HG03469 (cell line): ENCODE data around the gene GPBP1L1.
"Not testable (repeated sequence)": the region's sequence is repeated elsewhere in the genome, so short reads cannot be mapped to it uniquely, and the experiment has no call there.

Experiments
- ATAC-seq: cut with Tn5 transposase; IDR thresholded peaks from one replicate; pipeline ENCODE4 v1.9.1; 2021; ENCODE audit warnings: mild to moderate bottlenecking, moderate library complexity, moderate number of reproducible peaks; ENCODE audit not compliant: unreplicated experiment

The GPBP1L1 gene

GRCh38 chr1:45682942-45683341 is 3.4 kb downstream of the GPBP1L1 start:
- ATAC-seq: no peak

- ATAC-seq: no peak
Observed at GRCh38 chr1:45679123-45679522, 7.2 kb downstream of the GPBP1L1 start.

- ATAC-seq: no peak
Observed at GRCh38 chr1:45678489-45678888, 7.8 kb downstream of the GPBP1L1 start.

DNA sequence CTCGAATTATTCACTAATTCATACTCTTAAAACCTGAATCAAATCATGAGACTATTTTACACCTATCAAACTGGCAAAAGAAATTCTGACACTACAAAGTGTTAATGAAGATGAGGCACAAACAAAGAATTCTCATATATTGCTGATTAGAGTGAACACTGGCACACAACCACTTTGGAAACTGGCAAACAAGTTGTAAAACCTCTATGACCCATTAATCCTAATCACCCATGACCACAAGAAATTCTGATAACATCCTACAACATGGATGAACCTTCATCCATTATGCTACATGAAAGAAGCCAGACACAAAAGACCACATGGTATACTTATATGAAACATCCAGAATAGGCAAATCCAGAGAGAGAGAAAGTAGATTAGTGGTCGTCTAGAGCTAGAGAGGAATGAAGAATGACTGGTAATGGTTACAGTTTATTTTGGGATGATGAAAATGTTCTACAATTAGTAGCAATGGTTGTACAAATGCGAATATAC is 8.5 kb downstream of the GPBP1L1 start:
- no peak for ATAC-seq

GRCh38 chr1:45676553-45676952 is 9.8 kb downstream of the GPBP1L1 start:
- ATAC-seq: not testable (repeated sequence)

DNA sequence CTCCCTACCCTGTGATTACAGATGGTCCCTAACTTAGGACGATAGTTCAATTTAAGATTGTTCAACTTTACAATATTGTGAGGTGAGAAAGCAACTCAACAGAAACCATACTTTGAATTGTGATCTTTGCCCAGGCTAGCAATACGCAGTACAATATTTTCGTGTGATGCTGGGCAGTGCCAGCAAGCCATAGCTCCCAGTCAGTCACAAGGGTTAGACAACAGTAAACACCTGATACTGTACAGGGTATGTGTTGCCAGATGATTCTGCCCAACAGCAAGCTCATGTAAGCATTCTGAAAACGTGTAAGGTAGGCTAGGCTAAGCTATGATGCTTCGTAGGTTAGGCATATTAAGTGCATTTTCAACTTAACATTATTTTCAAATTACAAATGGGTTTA is 11.9 kb downstream of the GPBP1L1 start:
- ATAC-seq: no peak

- no peak for ATAC-seq
Observed at GRCh38 chr1:45673956-45674355, 12.4 kb downstream of the GPBP1L1 start.

GRCh38 chr1:45669859-45670655 is 16.3 kb downstream of the GPBP1L1 start:
- ATAC-seq: no peak

- ATAC-seq: no peak
Observed at GRCh38 chr1:45669379-45669778, 17.0 kb downstream of the GPBP1L1 start.

DNA sequence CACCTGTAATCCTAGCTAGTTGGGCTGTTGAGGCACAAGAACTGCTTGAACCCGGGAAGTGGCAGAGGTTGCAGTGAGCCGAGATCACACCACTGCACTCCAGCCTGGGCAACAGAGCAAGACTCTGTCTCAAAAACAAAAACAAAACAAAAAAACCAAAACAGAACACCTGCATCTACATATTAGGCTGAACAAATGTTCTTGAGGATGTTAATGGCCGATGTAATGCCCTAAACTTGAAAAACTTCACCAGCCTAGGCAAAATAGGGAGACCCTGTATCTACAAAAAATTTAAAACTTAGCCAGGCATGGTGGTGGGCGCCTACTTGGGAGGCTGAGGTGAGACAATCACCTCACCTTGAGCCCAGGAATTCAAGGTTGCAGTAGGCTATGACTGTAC is 17.8 kb downstream of the GPBP1L1 start:
- no peak for ATAC-seq

GRCh38 chr1:45667321-45668111 is 18.8 kb downstream of the GPBP1L1 start:
- no peak for ATAC-seq

- ATAC-seq: no peak
Observed at GRCh38 chr1:45666836-45667235, 19.5 kb downstream of the GPBP1L1 start.

DNA sequence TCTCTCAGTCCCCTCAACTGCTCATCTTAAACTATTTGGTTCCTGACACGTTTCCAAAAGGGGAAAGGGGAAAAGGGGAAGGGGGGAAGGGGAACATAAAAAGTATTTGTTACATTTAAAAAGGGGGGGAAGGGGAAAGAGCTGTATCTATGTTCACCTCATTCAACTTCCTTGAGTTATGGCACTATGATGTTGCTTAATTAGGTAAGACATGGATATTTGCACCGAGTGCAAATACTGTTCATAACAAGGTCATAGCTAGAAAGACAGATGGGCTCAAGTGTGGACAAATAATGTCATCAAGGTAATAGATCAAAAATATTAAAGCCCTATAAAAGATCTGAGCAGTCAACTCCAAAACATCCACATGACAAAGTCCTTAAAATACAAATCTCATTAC is 26.0 kb downstream of the GPBP1L1 start:
- no peak for ATAC-seq

- ATAC-seq: no peak
Observed at GRCh38 chr1:45659222-45659621, 27.1 kb downstream of the GPBP1L1 start.

DNA sequence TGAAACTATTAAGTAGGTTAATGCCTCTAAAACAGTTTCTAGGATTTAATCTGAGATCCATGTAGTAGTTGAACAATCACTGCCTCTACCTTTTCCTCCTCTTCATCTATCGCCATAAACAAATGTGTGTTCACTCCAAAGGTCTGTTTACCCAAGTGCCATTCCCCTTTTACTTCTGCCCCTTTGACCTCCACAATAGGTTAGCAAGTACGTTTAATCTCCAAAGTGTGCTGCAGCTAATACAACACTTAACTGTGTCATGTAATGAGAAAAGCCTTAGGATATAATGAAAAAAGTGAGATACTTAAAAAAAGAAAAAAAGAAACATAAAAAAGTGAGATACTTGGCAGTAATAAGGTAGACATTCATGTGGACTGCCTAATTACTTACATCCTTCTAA is 28.2 kb downstream of the GPBP1L1 start:
- no peak for ATAC-seq

DNA sequence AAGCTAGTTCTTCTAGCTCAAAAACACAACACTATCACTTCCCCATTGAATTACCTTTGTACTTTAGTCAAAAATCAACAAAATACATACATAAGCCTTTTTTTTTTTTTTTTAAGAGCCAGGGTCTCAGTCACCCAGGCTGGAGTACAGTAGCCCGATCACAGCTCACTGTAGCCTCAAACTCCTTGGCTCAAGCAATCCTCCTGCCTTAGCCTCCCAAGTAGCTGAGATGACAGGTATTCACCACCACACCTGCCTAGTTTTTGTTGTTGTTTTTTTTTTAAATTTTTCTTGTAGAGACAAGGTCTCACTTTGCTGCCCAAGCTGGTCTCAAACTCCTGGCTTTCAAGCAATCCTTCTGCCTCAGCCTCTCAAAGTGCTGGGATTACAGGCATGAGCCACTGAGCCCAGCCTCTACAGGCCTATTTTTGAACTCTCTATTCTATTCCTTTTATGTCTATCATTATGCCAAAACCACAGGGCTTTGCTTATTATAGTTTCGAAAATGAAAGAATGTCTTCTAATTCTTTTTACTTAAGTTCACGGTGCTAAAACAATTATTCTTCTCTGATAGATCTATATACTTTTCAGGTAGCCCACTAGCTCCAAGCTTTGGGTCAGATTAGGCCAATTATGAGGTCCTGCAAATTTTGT is 29.6 kb downstream of the GPBP1L1 start:
- ATAC-seq: no peak

DNA sequence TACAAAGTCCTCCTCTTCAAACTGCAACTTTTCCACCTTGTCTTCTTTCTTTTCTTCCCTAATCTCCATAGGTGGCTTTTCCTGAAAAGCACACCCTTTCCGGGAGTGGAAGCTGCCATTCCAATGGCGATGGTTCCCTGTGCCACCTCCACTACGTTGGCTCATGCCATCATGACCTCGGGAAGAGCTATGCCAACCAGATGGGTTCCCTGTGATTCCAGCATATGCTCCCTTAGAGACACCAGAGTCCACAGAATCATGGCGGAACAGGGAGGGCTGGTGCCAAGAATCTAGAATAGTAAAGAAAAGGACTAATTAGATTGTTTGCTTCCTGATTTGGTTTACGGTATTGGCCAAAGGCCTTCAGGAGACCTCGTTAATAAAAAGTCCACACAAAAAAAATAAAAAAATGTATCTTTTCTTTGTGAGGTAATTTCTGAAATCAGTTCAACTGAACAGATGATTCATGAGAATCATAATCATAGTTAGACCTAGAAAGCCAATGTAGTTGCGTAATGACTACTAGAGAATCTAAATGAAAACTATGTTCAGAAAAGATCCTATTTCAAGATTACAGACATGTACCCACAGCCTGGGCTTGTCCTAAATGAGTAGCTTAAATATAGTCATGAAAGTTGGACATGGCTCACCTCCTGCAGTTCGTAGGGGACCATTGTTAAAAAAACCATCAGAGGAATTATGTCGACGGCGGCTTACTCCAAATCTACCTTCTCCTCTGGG is 31.6 kb downstream of the GPBP1L1 start:
- ATAC-seq: no peak

DNA sequence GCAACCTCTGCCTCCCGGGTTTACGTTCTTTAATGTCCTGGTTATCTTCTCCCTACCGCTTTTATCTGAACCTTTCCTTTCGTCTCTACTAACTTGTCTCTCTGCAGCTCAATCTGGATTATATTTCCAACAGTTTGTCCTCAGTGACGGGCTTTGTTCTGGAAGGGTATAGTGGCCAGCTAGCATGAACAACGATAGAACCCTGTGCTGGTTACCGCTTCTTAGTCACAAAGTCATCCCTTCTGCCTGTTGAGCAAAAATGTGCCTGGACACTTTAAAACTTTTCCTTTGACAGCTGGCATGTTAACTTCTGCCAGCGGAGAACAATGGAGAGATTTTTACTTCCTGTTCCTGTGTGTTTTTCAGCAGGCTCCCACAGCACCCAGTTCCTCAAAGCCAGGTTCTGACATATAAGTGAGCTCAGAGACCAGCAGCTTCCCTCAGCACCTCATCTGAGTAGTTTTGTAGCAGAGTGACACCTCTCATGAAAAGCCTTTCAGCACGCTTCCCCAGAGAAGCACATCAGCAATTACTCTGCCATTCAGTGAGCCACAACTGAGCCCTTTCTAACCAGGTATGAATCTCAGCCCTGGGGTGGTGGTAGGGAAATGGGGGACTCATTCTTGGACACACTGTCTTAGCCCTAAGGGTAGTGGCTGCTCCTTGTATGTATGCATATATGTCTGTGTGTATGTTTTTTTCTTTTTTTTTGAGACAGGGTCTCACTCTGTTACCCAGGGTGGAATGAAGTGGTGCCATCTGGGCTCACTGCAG is 38.9 kb downstream of the GPBP1L1 start:
- no peak for ATAC-seq

GRCh38 chr1:45644661-45645060 is 41.7 kb downstream of the GPBP1L1 start:
- ATAC-seq: no peak

DNA sequence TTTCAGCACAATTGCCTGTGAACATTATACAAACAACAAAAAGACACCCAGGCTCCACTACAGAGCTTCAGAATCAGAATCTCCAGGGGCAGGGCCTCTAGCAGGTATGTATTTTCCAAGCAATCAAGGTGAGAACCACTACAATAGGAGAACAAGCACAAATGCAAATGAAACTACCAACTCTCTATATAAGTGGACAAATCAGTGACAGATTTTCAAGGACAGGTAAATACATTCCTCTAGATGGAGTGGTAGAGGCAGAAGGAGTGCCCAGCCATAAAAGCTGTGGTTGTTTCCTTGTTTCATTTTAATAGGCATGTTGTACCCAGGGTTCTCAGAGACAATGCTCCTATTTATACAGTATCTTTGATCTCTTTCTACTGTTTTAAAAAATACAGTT is 42.4 kb downstream of the GPBP1L1 start:
- no peak for ATAC-seq
